ENCODE measurements around the gene BNIPL. TPM values are rescaled to one million over a fixed set of nuclear protein-coding genes. Genes with fewer than 3 reads are reported as not detected.

Gene BNIPL
- total and polyA plus RNA-seq, 2 of the 4 experiments (the other 2 are of a cell fraction), result under 0.01 to 0.38 TPM

GRCh38 chr1:151043163-151043562 is 6.8 kb downstream of the BNIPL start:
- Histone ChIP-seq H3K4ac (ENCODE audit: low read depth, low read length) (no peak overlapping the region), H3K9me1 (ENCODE audit: insufficient read depth, low read length) (no peaks in the 10 kb centered on the region), H3K27me3 (ENCODE audit: control insufficient read depth, insufficient read depth, low read length) (no peaks in the 10 kb centered on the region), H2BK120ac (ENCODE audit: low read depth, low read length) (no peak overlapping the region), H3K36me3 (ENCODE audit: control insufficient read depth, insufficient read depth, low read length) (no peaks in the 10 kb centered on the region), H2AFZ (replicated peaks; ENCODE audit: low read length, poor library complexity) (no peak overlapping the region), H3K9ac (ENCODE audit: low read depth, low read length) (no peak overlapping the region), H2BK15ac (ENCODE audit: low read depth, low read length) (no peak overlapping the region), H3K9me3 (ENCODE audit: control insufficient read depth, insufficient read depth, low read length) (no peaks in the 10 kb centered on the region), H2AK9ac (replicated peaks; ENCODE audit: low read depth, low read length, poor library complexity) (no peak overlapping the region), H2BK5ac (ENCODE audit: low read depth, low read length, poor library complexity, severe bottlenecking) (no peak overlapping the region), H3K18ac (ENCODE audit: low read depth, low read length) (no peak overlapping the region), H4K91ac (ENCODE audit: insufficient read depth, low read depth, low read length) (no peak overlapping the region), H2BK20ac (ENCODE audit: low read depth, low read length) (no peak overlapping the region), H3K14ac (replicated peaks; ENCODE audit: low read depth, low read length) (no peak overlapping the region), H3K4me3 (ENCODE audit: insufficient read depth, low read depth, low read length) (no peak overlapping the region), H4K5ac (ENCODE audit: low read depth, low read length) (no peak overlapping the region), H3K4me1 (ENCODE audit: control insufficient read depth, insufficient read depth, low read length) (peaks cover 2% of the 10 kb centered on the region), H4K20me1 (ENCODE audit: insufficient read depth, low read length) (no peaks in the 10 kb centered on the region), H3K4me2 (ENCODE audit: low read depth, low read length) (no peak overlapping the region), H3K56ac (ENCODE audit: extremely low read depth, insufficient read depth, low read length) (no peak overlapping the region), H3K79me1 (ENCODE audit: low read depth in 1 of 2, low read length in 2 of 2) (peaks cover 0 to 4% of the 10 kb centered on the region in 2 experiments; a peak in 2 of 4 replicates), H3K23ac (ENCODE audit: low read depth, low read length) (no peak overlapping the region), H4K8ac (ENCODE audit: low read depth in 2 of 2, low read length in 2 of 2) (no peak overlapping the region), H3K27ac (ENCODE audit: insufficient read depth, low read length) (no peak overlapping the region), H2AK5ac (ENCODE audit: low read depth, low read length) (no peak overlapping the region)
- ChIA-PET POLR2A (ENCODE audit: unreplicated experiment) (no interaction called here), CTCF (no interaction called here)
- BruUV-seq (replicated peaks), result no TSS peak
- in situ Hi-C loops (cut with MboI; ENCODE audit: low sequenced_read_pairs) (no loop called here), dilution Hi-C loops (cut with HindIII; ENCODE audit: low sequenced_read_pairs, unreplicated experiment) (no loop called here), intact Hi-C loops (cut with micrococcal nuclease) (no loop called here)
- no peak for ATAC-seq (ENCODE audit: low read depth)
- TF ChIP-seq RFX5 (IDR thresholded peaks at IDR 0.05; ENCODE audit: low read depth, low read length) (no peak), FOS (IDR thresholded peaks at IDR 0.05; ENCODE audit: low read depth, low read length) (no peak), MAFK (IDR thresholded peaks at IDR 0.05; ENCODE audit: low read depth, low read length) (no peak)
- no CpG with 5 or more reads among the region's 1 CpG for WGBS, 2 experiments (ENCODE audit: extremely low coverage in 2 of 2, insufficient read length in 1 of 2)
- DNase-seq, result no peak
